ENCODE measurements around the gene ESRRA. TPM values are rescaled to one million over a fixed set of nuclear protein-coding genes. Genes with fewer than 3 reads are reported as not detected.
A peak's percentile ranks its signal among the peaks of the same experiment; 100 is the strongest.

ESRRA gene
- total RNA-seq, 3 donors from 2014 or later (not counting 1 experiment from before 2014, with no cell fraction given) = 47.1 to 51.3 (median 50.0) TPM

DNA sequence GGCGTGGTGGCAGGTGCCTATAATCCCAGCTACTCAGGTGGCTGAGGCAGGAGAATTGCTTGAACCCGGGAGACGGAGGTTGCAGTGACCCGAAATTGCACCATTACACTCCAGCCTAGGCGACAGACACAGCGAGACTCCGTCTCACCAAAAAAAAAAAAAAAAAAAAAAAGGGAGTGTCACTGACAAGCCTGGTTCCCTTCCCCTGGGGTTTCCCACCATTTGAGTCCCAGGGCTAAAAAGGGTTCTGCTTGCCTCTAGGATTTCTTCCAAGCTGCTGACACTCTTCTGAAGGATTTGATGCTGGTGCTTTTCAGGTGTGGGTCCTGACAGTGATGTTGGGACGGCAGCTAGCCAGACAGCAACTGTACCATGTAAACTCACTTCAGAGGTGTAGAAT, 33.4 kb downstream of the ESRRA start:
- intact Hi-C loops (cut with micrococcal nuclease) = no loop called here
- H3K9me3 ChIP-seq (ENCODE audit: control insufficient read depth, insufficient read depth, low read length) = no peaks in the 10 kb centered on the region
- H3K4me3 Mint-ChIP-seq = peak overlapping the region; percentile 95
- TF ChIP-seq, protein P1, sequence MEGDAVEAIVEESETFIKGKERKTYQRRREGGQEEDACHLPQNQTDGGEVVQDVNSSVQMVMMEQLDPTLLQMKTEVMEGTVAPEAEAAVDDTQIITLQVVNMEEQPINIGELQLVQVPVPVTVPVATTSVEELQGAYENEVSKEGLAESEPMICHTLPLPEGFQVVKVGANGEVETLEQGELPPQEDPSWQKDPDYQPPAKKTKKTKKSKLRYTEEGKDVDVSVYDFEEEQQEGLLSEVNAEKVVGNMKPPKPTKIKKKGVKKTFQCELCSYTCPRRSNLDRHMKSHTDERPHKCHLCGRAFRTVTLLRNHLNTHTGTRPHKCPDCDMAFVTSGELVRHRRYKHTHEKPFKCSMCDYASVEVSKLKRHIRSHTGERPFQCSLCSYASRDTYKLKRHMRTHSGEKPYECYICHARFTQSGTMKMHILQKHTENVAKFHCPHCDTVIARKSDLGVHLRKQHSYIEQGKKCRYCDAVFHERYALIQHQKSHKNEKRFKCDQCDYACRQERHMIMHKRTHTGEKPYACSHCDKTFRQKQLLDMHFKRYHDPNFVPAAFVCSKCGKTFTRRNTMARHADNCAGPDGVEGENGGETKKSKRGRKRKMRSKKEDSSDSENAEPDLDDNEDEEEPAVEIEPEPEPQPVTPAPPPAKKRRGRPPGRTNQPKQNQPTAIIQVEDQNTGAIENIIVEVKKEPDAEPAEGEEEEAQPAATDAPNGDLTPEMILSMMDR (IDR thresholded peaks at IDR 0.05) = no peak
- peak overlapping the region; percentile 98 for H3K27ac ChIP-seq (ENCODE audit: low read length)
- no peaks in the 10 kb centered on the region for H3K36me3 Mint-ChIP-seq
- peak overlapping the region; percentile 96 to 98 for H3K27ac Mint-ChIP-seq
- peaks cover 24 to 53% of the 10 kb centered on the region in 2 donors for H3K4me1 Mint-ChIP-seq
- H3K27me3 ChIP-seq (ENCODE audit: control insufficient read depth, insufficient read depth, low read length) = no peaks in the 10 kb centered on the region
- peaks cover 30% of the 10 kb centered on the region for H3K36me3 ChIP-seq (ENCODE audit: control insufficient read depth, insufficient read depth, low read length)
- H3K27me3 Mint-ChIP-seq (ENCODE audit: low read depth in 2 of 2) = no peaks in the 10 kb centered on the region
- 89% methylated on average over 8 of the region's 8 CpGs for WGBS (ENCODE audit: insufficient coverage)
- peaks cover 54% of the 10 kb centered on the region for H3K4me1 ChIP-seq (ENCODE audit: control insufficient read depth, insufficient read depth, low read length)
- ATAC-seq = no peak
- no peak for DNase-seq
- H3K9me3 Mint-ChIP-seq = no peaks in the 10 kb centered on the region
- no peak overlapping the region for H3K4me3 ChIP-seq (ENCODE audit: low read length)

- H3K4me1 Mint-ChIP-seq = peaks cover 24 to 55% of the 10 kb centered on the region in 2 donors
- peak overlapping the region; percentile 96 to 98 for H3K27ac Mint-ChIP-seq
- Histone ChIP-seq H3K36me3 (ENCODE audit: control insufficient read depth, insufficient read depth, low read length) (peaks cover 36% of the 10 kb centered on the region), H3K9me3 (ENCODE audit: control insufficient read depth, insufficient read depth, low read length) (no peaks in the 10 kb centered on the region), H3K27ac (ENCODE audit: low read length) (peak overlapping the region; percentile 98), H3K4me3 (ENCODE audit: low read length) (peak overlapping the region; percentile 89), H3K4me1 (ENCODE audit: control insufficient read depth, insufficient read depth, low read length) (peaks cover 59% of the 10 kb centered on the region), H3K27me3 (ENCODE audit: control insufficient read depth, insufficient read depth, low read length) (no peaks in the 10 kb centered on the region)
- peak overlapping the region; percentile 95 for H3K4me3 Mint-ChIP-seq
- H3K9me3 Mint-ChIP-seq = no peaks in the 10 kb centered on the region
- no peaks in the 10 kb centered on the region for H3K36me3 Mint-ChIP-seq
- intact Hi-C loops (cut with micrococcal nuclease) = no loop called here
- WGBS (ENCODE audit: insufficient coverage) = 31% methylated on average over 2 of the region's 4 CpGs
- DNase-seq = peak in 1 of 2 donors; percentile 35
- TF ChIP-seq, protein P1 (IDR thresholded peaks at IDR 0.05) = no peak
- ATAC-seq = no peak
- no peaks in the 10 kb centered on the region for H3K27me3 Mint-ChIP-seq (ENCODE audit: low read depth in 2 of 2)
Observed at GRCh38 chr11:64339286-64339685, 34.0 kb downstream of the ESRRA start.

DNA sequence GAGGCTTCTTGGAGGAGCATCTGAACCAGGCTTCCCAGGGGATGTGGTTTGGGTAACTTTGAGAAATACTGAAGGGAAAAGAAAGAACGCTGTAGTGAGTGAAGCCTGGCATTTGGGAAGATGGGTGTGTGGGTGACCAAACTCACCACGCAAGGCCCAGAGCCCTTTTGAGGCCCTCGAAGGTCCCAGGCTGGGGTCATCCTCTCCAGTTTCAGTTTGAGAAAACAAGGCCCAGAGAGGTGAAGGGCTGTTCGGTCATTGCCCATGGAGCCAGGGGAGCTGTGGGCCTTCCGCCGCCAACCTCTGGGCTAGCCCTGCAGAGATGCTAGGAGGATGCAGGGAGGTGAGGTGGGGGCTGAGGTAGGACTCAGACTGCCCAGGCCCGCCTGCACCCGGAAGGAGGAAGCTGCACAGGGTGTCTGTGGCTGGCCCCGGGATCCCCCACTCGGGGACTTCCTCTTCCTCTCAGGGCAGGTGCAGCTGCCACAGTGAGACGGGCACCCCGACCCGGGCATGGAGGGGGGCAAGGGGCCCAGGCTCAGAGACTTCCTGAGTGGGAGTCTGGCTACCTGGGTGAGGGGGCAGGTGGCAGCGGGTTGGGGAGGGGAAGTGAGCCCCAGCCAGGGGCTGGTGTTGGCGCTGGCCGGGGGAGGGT, 34.6 kb downstream of the ESRRA start, which contains the start of gene CCDC88B:
CCDC88B (plus strand) TSS at position 451 of the 655 bp plus-strand sequence; CDS start at position 514, 63 bp downstream.
- no peaks in the 10 kb centered on the region for H3K36me3 Mint-ChIP-seq
- peak within 1 kb of the TSS; percentile 98 for H3K27ac ChIP-seq (ENCODE audit: low read length)
- no peaks in the 10 kb centered on the region for H3K27me3 ChIP-seq (ENCODE audit: control insufficient read depth, insufficient read depth, low read length)
- no peaks in the 10 kb centered on the region for H3K9me3 ChIP-seq (ENCODE audit: control insufficient read depth, insufficient read depth, low read length)
- 2% methylated on average over 16 of the region's 16 CpGs for WGBS (ENCODE audit: insufficient coverage)
- ATAC-seq (peak; percentile 83 to 95 (median 87)), DNase-seq (peak; percentile 85 to 94)
- peak within 1 kb of the TSS; percentile 95 for H3K4me3 Mint-ChIP-seq
- peak within 1 kb of the TSS; percentile 89 for H3K4me3 ChIP-seq (ENCODE audit: low read length)
- H3K36me3 ChIP-seq (ENCODE audit: control insufficient read depth, insufficient read depth, low read length) = peaks cover 39% of the 10 kb centered on the region
- H3K27ac Mint-ChIP-seq = peak within 1 kb of the TSS; percentile 96 to 98
- H3K9me3 Mint-ChIP-seq = no peaks in the 10 kb centered on the region
- intact Hi-C loops (cut with micrococcal nuclease) = loop anchor here (1.0 to 5.0 kb wide), 4 partner anchors 23 to 133 kb away; partner anchors contain the start of genes ESRRA, FERMT3 and TRMT112
- TF ChIP-seq, protein P1 (IDR thresholded peaks at IDR 0.05) = no peak
- no peaks in the 10 kb centered on the region for H3K27me3 Mint-ChIP-seq (ENCODE audit: low read depth in 2 of 2)
- H3K4me1 Mint-ChIP-seq = peaks cover 24 to 57% of the 10 kb centered on the region in 2 donors
- H3K4me1 ChIP-seq (ENCODE audit: control insufficient read depth, insufficient read depth, low read length) = peaks cover 55% of the 10 kb centered on the region
